ENCODE measurements around the gene TBC1D14. TPM values are rescaled to one million over a fixed set of nuclear protein-coding genes. Genes with fewer than 3 reads are reported as not detected.

TBC1D14 gene
- total RNA-seq, 1 experiment from 2014 or later: 50.2 TPM

DNA sequence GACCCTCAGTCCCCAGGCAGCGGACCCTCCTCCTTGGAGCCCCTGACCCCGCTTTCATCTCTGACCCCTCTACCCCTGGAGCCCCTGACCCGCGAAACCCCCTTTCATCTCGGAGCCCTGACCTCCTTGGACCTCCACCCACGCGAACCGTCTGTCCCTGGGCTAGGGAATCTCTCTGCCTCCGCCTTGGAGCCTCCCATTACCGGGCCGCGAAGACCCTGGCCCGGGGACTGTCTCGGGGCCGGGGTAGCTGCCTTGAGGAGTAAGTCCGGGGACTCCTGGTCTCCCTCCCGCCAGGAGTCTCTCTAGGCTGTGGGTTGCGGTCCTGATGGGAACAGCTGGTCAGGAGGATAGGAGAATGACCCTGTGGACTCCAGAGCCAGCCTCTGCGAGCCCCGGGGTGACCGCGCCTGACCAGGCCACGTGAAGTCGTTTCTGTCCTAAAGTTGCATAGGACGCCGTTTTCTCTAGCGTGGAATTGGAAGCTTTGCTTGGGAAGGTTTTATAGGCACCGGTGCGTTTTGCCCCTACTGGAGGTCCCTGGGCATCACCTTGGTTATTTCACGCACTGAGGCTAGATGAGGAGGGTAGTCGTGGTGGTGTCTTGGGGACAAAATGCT is 824 bp downstream of the TBC1D14 start:
- Histone ChIP-seq H2BK120ac (ENCODE audit: low read depth, low read length, poor library complexity, severe bottlenecking) (no peak overlapping the region), H3K14ac (ENCODE audit: insufficient read depth, low read length) (peak overlapping the region; percentile 73), H2AFZ (ENCODE audit: low read length) (no peak overlapping the region), H3K23me2 (ENCODE audit: insufficient read length, low read depth, low read length, poor library complexity, severe bottlenecking) (peaks cover 20% of the 10 kb centered on the region), H4K20me1 (ENCODE audit: control insufficient read depth, insufficient read depth, insufficient read length) (no peaks in the 10 kb centered on the region), H4K5ac (ENCODE audit: insufficient read length, low read depth, low read length) (no peak overlapping the region), H4K91ac (ENCODE audit: insufficient read length, low read depth, low read length) (no peak overlapping the region), H2BK20ac (ENCODE audit: low read depth, low read length, poor library complexity, severe bottlenecking) (no peak overlapping the region), H3K9ac (ENCODE audit: extremely low read depth, insufficient read length, low read length) (no peak overlapping the region), H3T11ph (ENCODE audit: low read length) (no peak overlapping the region), H3K18ac (ENCODE audit: insufficient read length, low read depth, low read length) (no peak overlapping the region), H2AK5ac (ENCODE audit: insufficient read length, low read length) (no peak overlapping the region), H3K9me3 (ENCODE audit: control insufficient read depth, low read depth, low read length) (no peaks in the 10 kb centered on the region), H4K8ac (replicated peaks; ENCODE audit: insufficient read length, low read depth, low read length) (no peak overlapping the region), H3K27ac (ENCODE audit: insufficient read length, low read depth, low read length) (no peak overlapping the region), H2BK5ac (ENCODE audit: insufficient read length, low read length) (no peak overlapping the region), H2BK12ac (ENCODE audit: insufficient read length, low read depth, low read length) (no peak overlapping the region), H3K4me2 (ENCODE audit: insufficient read depth, insufficient read length, low read length) (peak overlapping the region; percentile 59), H3K4ac (ENCODE audit: low read depth, low read length) (no peak overlapping the region), H3K27me3 (ENCODE audit: insufficient read depth, low read length) (no peaks in the 10 kb centered on the region), H3K79me2 (ENCODE audit: insufficient read depth, low read length) (peaks cover 2% of the 10 kb centered on the region; the same call in 1 of the 2 replicates), H2BK15ac (ENCODE audit: low read depth, low read length) (no peak overlapping the region), H3K4me1 (ENCODE audit: insufficient read depth, low read length) (peaks cover 2% of the 10 kb centered on the region; the same call in 1 of the 2 replicates), H3K23ac (ENCODE audit: insufficient read length, low read depth, low read length) (no peak overlapping the region), H3K79me1 (ENCODE audit: insufficient read depth, low read depth, low read length, poor library complexity, severe bottlenecking) (peaks cover 3% of the 10 kb centered on the region), H3K56ac (ENCODE audit: insufficient read length, low read depth, low read length) (no peak overlapping the region)
- Mint-ChIP-seq H3K4me3 (peak overlapping the region; percentile 89 to 97), H3K27me3 (ENCODE audit: low read depth) (peaks cover 34% of the 10 kb centered on the region), H3K27ac (peak overlapping the region in 2 of 3 experiments; percentile 61 to 96; a peak in 2 of 7 replicates), H3K9me3 (no peaks in the 10 kb centered on the region; a peak in 1 of 5 replicates), H3K4me1 (peaks cover 31 to 32% of the 10 kb centered on the region in 2 experiments), H3K36me3 (ENCODE audit: insufficient read depth in 1 of 3, low read depth in 3 of 3) (no peaks in the 10 kb centered on the region)
- no peak for DNase-seq
- TF ChIP-seq, protein P1, sequence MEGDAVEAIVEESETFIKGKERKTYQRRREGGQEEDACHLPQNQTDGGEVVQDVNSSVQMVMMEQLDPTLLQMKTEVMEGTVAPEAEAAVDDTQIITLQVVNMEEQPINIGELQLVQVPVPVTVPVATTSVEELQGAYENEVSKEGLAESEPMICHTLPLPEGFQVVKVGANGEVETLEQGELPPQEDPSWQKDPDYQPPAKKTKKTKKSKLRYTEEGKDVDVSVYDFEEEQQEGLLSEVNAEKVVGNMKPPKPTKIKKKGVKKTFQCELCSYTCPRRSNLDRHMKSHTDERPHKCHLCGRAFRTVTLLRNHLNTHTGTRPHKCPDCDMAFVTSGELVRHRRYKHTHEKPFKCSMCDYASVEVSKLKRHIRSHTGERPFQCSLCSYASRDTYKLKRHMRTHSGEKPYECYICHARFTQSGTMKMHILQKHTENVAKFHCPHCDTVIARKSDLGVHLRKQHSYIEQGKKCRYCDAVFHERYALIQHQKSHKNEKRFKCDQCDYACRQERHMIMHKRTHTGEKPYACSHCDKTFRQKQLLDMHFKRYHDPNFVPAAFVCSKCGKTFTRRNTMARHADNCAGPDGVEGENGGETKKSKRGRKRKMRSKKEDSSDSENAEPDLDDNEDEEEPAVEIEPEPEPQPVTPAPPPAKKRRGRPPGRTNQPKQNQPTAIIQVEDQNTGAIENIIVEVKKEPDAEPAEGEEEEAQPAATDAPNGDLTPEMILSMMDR (conservative IDR thresholded peaks at IDR 0.05): peak; percentile 54; the same call in 2 of the 3 replicates
- no CpG with 5 or more reads among the region's 31 CpGs for WGBS (ENCODE audit: extremely low coverage, insufficient read length, low lambda C conversion rate)
